GM19395 (cell line): ENCODE data around the gene RRAGB.
A peak's percentile ranks its signal among the peaks of the same experiment; 100 is the strongest.
"Not testable (repeated sequence)": the region's sequence is repeated elsewhere in the genome, so short reads cannot be mapped to it uniquely, and the experiment has no call there.

Experiments
- ATAC-seq: cut with Tn5 transposase; IDR thresholded peaks from one replicate; pipeline ENCODE4 v1.9.1; 2021; ENCODE audit warnings: mild to moderate bottlenecking, moderate library complexity; ENCODE audit not compliant: unreplicated experiment

The RRAGB gene

DNA sequence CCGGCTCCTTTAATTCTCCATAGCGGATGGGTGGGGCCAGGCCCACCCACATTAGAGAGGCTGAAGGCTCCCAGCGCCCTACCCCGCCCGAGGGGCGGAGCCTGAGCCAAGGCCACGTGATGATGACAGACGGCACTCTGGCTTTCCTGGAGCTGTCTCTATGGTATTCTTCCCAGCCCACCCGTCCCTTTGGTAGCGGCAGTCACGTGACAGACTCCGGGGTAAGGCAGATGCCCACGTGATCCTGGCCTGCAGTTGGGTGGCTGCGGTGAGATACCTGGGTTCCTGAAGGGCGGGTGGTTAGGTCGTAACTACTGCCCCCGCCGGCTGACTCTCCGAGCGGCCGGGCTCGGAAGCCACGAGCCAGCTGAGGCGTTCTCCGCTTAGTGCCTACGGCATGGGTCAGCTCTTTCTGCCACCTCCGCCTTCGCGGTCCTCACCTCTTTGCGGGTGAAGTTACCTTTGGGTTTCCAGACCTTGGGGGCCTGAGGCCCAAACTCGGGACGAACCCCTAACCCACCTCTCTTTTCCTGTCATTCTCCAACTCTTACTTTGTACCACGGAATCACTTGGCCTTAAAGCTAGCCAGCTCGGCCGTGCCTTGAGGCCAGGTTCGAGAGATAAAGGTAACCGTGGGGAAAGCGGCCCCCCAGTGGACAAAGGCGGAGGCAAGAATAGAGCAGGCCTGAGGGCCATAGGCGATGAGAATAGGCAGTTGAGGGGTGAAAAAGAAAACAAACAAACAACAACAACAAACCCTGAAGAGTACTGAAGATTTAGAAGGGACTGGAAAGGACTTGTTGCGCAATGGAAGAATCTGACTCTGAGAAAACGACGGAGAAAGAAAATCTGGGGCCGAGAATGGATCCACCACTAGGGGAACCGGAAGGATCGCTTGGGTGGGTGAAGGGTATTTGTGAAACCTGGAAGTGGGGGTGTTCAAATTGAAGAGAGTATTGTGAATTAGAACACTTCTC lies at the start of gene RRAGB:
Gene RRAGB, plus strand, starts transcription at position 229 of the 977 bp plus-strand sequence. Its CDS starts 579 bp downstream, at position 808.
- ATAC-seq: peak; percentile 94

GRCh38 chrX:55668084-55668483 lies 49.5 kb upstream of the RRAGB start:
- no peak for ATAC-seq

- ATAC-seq: not testable (repeated sequence)
These were observed 29.0 kb upstream of the RRAGB start for GRCh38 chrX:55688579-55688978.

DNA sequence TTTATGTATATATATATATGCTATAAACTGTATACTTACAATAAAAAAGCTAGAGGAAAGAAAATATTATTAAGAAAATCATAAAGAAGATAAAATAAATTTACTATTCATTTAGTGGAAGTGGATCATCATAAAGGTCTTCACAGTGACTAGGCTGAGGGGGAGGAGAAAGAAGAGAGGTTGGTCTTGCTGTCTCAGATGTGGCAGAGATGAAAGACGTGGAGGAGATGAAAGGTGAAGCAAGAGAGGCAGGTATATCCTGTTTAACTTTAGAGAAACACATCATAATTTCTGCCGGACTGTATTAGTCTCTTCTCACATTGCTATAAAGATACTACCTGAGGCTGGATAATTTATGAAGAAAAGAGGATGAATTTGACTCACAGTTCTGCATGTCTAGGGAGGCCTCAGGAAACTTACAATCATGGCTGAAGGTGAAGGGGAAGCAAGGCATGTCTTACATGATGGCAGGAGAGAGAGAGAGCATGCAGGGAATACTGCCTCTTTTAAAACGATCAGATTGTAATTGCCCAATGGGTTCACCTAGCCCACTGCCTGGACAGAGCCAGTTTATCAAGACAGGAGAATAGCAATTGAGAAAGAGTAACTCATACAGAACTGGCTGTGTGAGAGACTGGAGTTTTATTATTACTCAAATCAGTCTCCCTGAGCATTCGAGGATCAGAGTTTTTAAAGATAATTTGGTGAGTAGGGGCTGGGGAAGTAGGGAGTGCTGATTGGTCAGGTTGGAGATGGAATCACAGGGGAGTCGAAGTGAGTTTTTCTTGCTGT lies 22.1 kb upstream of the RRAGB start:
- ATAC-seq: no peak

GRCh38 chrX:55697381-55697780 lies 20.2 kb upstream of the RRAGB start:
- no peak for ATAC-seq

DNA sequence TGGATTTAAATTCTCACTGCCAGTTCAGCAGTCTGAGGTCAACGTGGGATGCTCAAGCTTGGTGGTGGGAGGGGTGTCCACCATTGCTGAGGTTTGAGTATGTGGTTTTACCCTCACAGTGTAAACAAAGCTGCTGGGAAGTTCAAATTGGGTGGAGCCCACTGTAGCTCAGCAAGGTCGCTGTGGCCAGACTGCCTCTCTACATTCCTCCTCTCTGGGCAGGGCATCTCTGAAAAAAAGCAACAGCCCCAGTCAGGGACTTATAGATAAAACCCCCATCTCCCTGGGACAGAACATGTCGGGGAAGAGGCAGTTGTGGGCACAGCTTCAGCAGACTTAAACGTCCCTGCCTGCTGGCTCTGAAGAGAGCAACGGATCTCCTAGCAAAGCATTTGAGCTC lies 14.9 kb upstream of the RRAGB start:
- no peak for ATAC-seq

DNA sequence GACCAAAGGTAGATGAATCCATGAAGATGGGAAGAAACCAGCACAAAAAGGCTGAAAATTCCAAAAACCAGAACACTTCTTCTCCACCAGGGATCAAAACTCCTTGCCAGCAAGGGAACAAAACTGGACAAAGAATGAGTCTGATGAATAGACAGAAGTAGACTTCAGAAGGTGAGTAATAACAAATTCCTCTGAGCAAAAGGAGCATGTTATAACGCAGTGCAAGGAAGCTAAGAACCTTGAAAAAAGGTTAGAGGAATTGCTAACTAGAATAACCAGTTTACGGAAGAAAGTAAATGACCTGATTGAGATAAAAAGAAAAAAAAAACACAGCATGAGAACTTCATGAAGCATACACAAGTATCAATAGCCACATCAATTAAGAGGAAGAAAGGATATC lies 14.1 kb upstream of the RRAGB start:
- not testable (repeated sequence) for ATAC-seq

DNA sequence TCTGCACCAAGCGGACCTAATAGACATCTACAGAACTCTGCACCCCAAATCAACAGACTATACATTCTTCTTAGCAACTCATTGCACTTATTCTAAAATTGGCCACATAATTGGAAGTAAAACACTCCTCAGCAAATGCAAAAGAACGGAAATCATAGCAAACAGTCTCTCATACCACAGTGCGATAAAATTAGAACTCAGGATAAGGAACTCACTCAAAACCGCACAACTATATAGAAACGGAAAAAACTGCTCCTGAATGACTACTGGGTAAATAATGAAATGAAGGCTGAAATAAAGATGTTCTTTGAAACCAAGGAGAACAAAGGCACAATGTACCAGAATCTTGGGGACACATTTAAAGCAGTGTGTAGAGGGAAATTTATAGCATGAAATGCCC lies 12.5 kb upstream of the RRAGB start:
- ATAC-seq: not testable (repeated sequence)

DNA sequence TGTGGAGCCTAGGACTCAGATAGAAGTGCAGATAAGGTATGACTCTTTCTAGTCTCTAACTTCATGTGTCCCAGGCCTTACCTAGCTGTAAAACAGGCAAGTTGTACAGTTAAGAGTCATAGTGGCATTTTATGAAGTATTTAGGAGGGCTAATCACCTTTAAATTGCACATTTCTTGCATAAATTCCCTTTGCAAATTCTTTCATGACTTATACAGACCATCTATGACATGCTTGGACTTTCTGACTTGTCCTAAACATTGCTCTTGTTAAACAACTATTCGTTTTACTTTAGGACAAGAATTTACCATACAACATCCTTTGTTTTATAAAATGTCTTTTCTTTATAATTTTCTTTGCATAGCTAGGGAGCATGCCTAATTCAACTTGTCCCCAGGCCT lies 7.8 kb upstream of the RRAGB start:
- ATAC-seq: no peak

DNA sequence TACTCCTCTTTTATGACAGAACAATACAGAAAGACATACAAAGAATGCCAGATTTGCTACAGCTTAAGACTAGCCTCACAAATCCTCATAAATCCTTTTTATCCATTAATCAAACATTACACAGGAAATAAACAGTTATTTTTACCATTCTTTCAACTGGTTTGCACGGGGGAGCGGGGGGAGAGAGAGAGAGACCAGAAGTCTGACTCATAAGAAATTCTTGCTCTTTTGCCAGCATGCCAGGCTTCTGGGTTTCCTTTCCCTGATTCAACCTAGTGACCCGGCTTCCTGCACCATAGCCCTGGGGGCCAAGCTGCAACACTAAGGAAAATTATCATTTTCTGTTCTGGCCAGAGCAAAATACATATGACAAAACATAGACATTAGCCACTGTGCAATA lies 6.8 kb upstream of the RRAGB start:
- no peak for ATAC-seq

GRCh38 chrX:55713631-55714030 lies 3.9 kb upstream of the RRAGB start:
- no peak for ATAC-seq

- ATAC-seq: no peak
These were observed 3.4 kb upstream of the RRAGB start for GRCh38 chrX:55714161-55714560.

GRCh38 chrX:55715847-55716246 lies 1.7 kb upstream of the RRAGB start:
- no peak for ATAC-seq

DNA sequence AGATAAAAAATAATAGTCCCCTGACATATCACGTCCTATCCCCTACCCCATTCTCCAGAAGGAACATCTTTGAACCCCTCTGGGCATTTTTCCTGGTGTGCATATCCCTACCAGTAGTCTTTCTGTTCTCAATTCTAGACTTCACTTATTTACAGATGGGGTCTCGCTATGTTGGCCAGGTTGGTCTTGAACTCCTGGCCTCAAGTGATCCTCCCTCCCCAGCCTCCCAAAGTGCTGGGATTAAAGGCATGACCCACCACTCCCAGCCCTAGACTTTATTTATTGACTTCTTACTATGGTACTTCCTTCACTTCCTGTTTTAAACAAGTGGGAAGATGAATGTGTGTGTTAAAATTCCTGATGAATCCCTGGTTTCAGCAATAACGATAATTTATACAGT lies 612 bp upstream of the RRAGB start:
- no peak for ATAC-seq

GRCh38 chrX:55731826-55732225 lies 14.3 kb downstream of the RRAGB start:
- ATAC-seq: no peak

DNA sequence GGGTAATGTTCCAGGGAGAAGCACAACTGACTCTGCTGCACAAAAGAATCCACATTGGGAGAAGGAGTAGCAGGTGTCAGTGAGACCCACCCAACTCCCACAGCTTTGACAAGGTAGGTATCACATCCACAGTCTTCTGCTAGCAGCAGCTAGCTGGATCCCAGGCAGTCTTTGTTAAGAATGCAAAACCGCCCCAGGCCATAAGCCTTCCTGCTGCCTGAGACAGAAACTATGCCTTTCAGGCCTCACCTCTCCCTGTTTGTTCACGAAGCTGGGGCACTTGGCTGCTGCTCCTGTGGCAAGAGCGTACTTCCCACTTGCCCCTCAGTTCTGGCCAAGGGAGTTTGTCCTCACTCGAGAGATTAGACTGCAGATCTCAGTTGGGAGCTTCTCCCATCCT lies 21.4 kb downstream of the RRAGB start:
- no peak for ATAC-seq

GRCh38 chrX:55742649-55743048 lies 25.1 kb downstream of the RRAGB start:
- no peak for ATAC-seq

DNA sequence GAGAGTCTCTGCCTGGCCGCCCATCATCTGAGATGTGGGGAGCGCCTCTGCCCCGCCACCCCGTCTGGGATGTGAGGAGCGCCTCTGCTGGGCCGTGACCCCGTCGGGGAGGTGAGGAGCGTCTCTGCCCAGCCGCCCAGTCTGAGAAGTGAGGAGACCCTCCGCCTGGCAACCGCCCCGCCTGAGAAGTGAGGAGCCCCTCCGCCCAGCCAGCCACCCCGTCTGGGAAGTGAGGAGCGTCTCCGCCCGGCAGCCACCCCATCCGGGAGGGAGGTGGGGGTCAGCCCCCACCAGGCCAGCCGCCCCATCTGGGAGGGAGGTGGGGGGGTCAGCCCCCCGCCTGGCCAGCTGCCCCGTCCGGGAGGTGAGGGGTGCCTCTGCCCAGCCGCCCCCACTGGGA lies 30.9 kb downstream of the RRAGB start:
- not testable (repeated sequence) for ATAC-seq

DNA sequence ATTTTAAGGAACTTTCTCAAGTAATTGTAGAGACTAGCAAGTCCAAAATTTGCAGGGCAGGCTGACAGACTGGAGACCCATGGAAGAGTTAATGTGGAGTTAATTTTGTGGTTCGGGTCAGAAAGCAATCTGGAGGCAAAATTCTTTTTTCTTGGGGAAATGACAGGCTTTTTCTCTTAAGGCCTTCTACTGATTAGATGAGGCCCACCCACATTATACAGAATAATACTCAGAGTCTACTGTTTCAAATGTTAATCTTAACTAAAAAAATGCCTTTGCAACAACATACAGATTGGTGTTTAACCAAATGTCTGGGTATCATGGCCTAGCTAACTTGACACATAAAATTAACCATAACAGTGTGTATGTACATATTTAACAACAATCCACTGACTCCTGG lies 32.7 kb downstream of the RRAGB start:
- ATAC-seq: no peak

GRCh38 chrX:55754861-55755294 lies 37.3 kb downstream of the RRAGB start:
- peak; percentile 92 for ATAC-seq

GRCh38 chrX:55758033-55758432 lies 40.5 kb downstream of the RRAGB start:
- ATAC-seq: no peak

GRCh38 chrX:55759478-55759877 lies 41.9 kb downstream of the RRAGB start:
- no peak for ATAC-seq
